ENCODE data around the gene CA7.

CA7 gene

DNA sequence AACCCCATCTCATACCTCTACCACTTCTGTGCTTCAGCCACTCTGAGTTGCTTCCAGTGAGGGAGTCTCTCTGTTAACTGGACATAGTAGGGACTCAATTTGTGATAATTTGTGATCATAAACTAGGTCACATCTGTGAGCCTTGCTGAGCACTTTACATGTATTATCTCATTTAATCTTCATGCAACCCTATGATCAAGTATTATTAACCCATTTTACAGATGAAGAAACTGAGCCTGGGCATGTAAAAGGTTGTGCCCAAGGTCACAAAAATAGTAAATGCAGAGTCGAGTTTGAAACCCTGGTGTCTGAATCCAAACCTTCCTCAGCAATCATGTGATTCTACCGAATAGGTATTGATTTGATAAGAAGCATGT is 54.7 kb downstream of the CA7 start:
- no peak for DNase-seq (ENCODE audit: low spot score)

- DNase-seq (ENCODE audit: low spot score): no peak
These were observed 55.2 kb downstream of the CA7 start for GRCh38 chr16:66899310-66899944.

- DNase-seq (ENCODE audit: low spot score): no peak
These were observed 55.9 kb downstream of the CA7 start for GRCh38 chr16:66899945-66900710.

GRCh38 chr16:66900721-66901441 is 56.7 kb downstream of the CA7 start:
- DNase-seq (ENCODE audit: low spot score): no peak

DNA sequence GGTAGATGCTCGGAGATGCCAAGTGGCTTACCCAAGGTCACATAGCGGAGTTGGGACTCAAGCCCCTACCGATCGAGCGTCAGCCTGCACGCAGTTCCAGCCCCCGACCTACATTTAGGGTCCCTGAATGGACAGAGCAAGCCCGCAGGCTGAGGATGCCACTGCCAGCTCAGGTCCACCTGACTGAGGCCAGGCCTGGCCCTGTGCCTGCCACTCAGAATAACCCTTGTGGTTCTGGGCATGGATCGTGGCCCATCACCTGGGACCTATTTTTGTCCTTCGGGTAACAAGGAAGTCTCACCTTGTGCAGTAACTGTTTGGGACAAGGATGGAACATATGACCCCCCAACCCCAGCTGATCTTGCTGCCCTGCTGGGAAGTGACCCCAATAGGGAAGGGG is 57.4 kb downstream of the CA7 start:
- no peak for DNase-seq (ENCODE audit: low spot score)

DNA sequence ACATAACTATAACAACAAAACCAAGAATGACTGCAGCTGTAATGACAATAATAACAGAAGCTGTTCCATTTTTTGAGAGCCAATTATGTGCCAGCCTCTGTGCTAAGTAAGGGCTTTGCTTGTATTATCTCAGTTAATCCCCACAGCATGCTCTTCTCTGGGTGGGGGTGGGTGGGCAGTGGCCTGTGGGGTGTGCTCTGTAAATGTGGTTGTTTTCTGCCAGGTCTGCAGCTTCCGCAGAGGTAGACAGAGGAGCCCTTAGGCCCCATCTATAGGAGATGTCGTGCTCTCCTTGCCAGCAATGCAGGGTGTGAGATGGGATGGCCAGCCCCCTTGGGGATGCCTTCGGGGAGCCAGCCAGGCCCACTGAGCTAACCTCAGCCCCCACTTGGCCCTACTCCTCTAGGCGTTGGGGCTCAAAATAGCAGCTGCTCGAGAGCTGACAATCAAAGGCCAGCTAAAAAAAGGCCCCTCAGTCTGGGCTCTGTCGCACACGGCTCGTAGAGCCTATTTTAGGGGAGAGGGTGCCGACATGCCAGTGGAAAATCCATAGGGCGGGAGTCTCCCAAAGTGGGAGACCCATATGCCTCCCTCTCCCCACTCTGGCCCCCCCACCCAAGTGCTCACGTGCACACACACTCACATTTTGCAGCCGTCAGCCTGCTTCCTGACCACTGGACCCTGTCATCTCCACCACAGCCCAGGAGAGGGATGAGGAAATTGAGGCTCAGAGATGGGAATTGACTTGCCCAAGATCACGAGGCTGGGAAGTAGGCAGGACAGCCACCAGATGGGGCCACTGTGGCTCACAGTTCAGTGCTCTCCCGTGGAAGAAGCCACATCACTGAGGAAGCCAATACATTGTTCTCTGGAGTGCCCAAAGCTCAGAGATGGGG is 58.7 kb downstream of the CA7 start:
- DNase-seq (ENCODE audit: low spot score): no peak
